ENCODE measurements around the gene MFSD2A.

- TF ChIP-seq CTCF (IDR thresholded peaks at IDR 0.05) = no peak
- TF ChIP-seq RAD21 (IDR thresholded peaks at IDR 0.05; ENCODE audit: low read length) = no peak
- no peak for TF ChIP-seq POLR2AphosphoS5 (IDR thresholded peaks at IDR 0.05; ENCODE audit: low read depth, low read length)
- TF ChIP-seq REST (IDR thresholded peaks at IDR 0.05; ENCODE audit: low read depth, low read length) = no peak
Observed at GRCh38 chr1:39922251-39922688, 32.7 kb upstream of the MFSD2A start.

Measured in SK-N-SH (cell line).